SK-N-SH (cell line): ENCODE results near the gene ASPDH.

ENCODE experiments used
- CTCF ChIP-seq: fragments of 200-600 bp; sonication (generic); IDR thresholded peaks from 2 replicates; pipeline ENCODE4 v1.6.1; 2017; ENCODE audit warnings: antibody characterized with exemption, mild to moderate bottlenecking, moderate library complexity
- EP300 ChIP-seq, 2 experiments: IDR thresholded peaks; 2 replicates each; pipeline versions ENCODE4 v1.4.0 to v1.6.1; 2012; ENCODE audit warnings: borderline replicate concordance in 1 of 2, low read depth in 1 of 2, low read length in 1 of 2
- EZH2phosphoT487 ChIP-seq: fragments of 200-600 bp; sonication (generic); IDR thresholded peaks from 2 replicates; pipeline ENCODE4 v1.6.1; 2017; ENCODE audit warnings: low read depth, mixed run types, mild to moderate bottlenecking, antibody characterized with exemption, moderate library complexity, borderline replicate concordance
- FOXJ3 ChIP-seq: sonication (generic); formaldehyde crosslinking; IDR thresholded peaks from 2 replicates; pipeline ENCODE4 v1.5.1; 2020; ENCODE audit warnings: mild to moderate bottlenecking, missing genetic modification reagents
- GABPA ChIP-seq: IDR thresholded peaks from 2 replicates; pipeline ENCODE4 v1.4.0; 2012; ENCODE audit warnings: low read depth, mild to moderate bottlenecking
- JUND ChIP-seq: IDR thresholded peaks from 2 replicates; pipeline ENCODE4 v1.4.0; 2012
- MAX ChIP-seq: IDR thresholded peaks from 2 replicates; pipeline ENCODE4 v1.4.0; 2012; ENCODE audit warnings: low read depth
- NFIC ChIP-seq: IDR thresholded peaks from 2 replicates; pipeline ENCODE4 v1.4.0; 2012; ENCODE audit warnings: borderline replicate concordance
- POLR2AphosphoS5 ChIP-seq: IDR thresholded peaks from 2 replicates; pipeline ENCODE4 v1.6.1; 2012; ENCODE audit warnings: low read depth, low read length
- RAD21 ChIP-seq: IDR thresholded peaks from 2 replicates; pipeline ENCODE4 v1.6.1; 2012; ENCODE audit warnings: mild to moderate bottlenecking, low read length
- TAF1 ChIP-seq: IDR thresholded peaks from 2 replicates; pipeline ENCODE4 v1.6.1; 2012; ENCODE audit warnings: low read depth, mild to moderate bottlenecking, low read length, moderate library complexity, borderline replicate concordance
- TCF12 ChIP-seq: IDR thresholded peaks from 2 replicates; pipeline ENCODE4 v1.4.0; 2012
- USF1 ChIP-seq: IDR thresholded peaks from 2 replicates; pipeline ENCODE4 v1.4.0; 2012; ENCODE audit warnings: low read depth, borderline replicate concordance
- YY1 ChIP-seq: IDR thresholded peaks from 2 replicates; pipeline ENCODE4 v1.4.0; 2012; ENCODE audit warnings: low read depth, mild to moderate bottlenecking

- no peak for TF ChIP-seq CTCF
- TF ChIP-seq USF1, result no peak
- TF ChIP-seq POLR2AphosphoS5, result no peak
- no peak for TF ChIP-seq EZH2phosphoT487
- TF ChIP-seq RAD21, result no peak
- no peak for TF ChIP-seq MAX
- TF ChIP-seq FOXJ3 (CRISPR knock-in tag), result no peak
- no peak for TF ChIP-seq GABPA
- TF ChIP-seq TAF1, result no peak
- no peak for TF ChIP-seq TCF12
- TF ChIP-seq YY1, result no peak
- no peak for TF ChIP-seq EP300 (IDR thresholded peaks at IDR 0.05; ENCODE audit: borderline replicate concordance in 1 of 2, low read depth in 1 of 2, low read length in 1 of 2)
- no peak for TF ChIP-seq JUND
- TF ChIP-seq NFIC, result no peak
Observed at GRCh38 chr19:50505856-50506611, 7.7 kb downstream of the ASPDH start.
